22Rv1 (cell line): ENCODE measurements around the gene WNK2.

ENCODE experiments used
- H3K27ac ChIP-seq: fragments of 450-650 bp; 2 replicates; pipeline ENCODE4 v1.5.1; 2017
- CTCF ChIP-seq: fragments of 450-650 bp; IDR thresholded peaks from 2 replicates; pipeline ENCODE4 v1.5.1; 2017; ENCODE audit warnings: mild to moderate bottlenecking
- ZFX ChIP-seq: fragments of 450-650 bp; IDR thresholded peaks from 2 replicates; pipeline ENCODE4 v1.6.1; 2017; ENCODE audit warnings: antibody characterized with exemption, borderline replicate concordance

WNK2 gene

GRCh38 chr9:93207860-93208734, 24.2 kb downstream of the WNK2 start:
- H3K27ac ChIP-seq: no peak overlapping the region
- TF ChIP-seq ZFX: no peak
- no peak for TF ChIP-seq CTCF

GRCh38 chr9:93209097-93209496, 25.2 kb downstream of the WNK2 start:
- TF ChIP-seq ZFX: no peak
- H3K27ac ChIP-seq: no peak overlapping the region

- no peak overlapping the region for H3K27ac ChIP-seq
These were observed 25.8 kb downstream of the WNK2 start for GRCh38 chr9:93209576-93210323.

GRCh38 chr9:93210324-93210973, 26.5 kb downstream of the WNK2 start:
- TF ChIP-seq ZFX (no peak), CTCF (no peak)
- H3K27ac ChIP-seq: no peak overlapping the region

More at GRCh38 chr9:93209576-93210323, 25.8 kb downstream of the WNK2 start:
- no peak for TF ChIP-seq ZFX
- no peak for TF ChIP-seq CTCF

- TF ChIP-seq CTCF (no peak), ZFX (no peak)
- H3K27ac ChIP-seq: no peak overlapping the region
These were observed 27.2 kb downstream of the WNK2 start for GRCh38 chr9:93210974-93211653.

- TF ChIP-seq CTCF: no peak
- TF ChIP-seq ZFX: no peak
- no peak overlapping the region for H3K27ac ChIP-seq
These were observed 27.7 kb downstream of the WNK2 start for GRCh38 chr9:93211654-93212001.

- H3K27ac ChIP-seq: no peak overlapping the region
- TF ChIP-seq CTCF (no peak), ZFX (no peak)
These were observed 28.5 kb downstream of the WNK2 start for GRCh38 chr9:93212409-93212808.
